ENCODE data around the gene FSTL5.
"Not testable (repeated sequence)": the region's sequence is repeated elsewhere in the genome, so short reads cannot be mapped to it uniquely, and the experiment has no call there.

Gene FSTL5

GRCh38 chr4:161828061-161828460 lies 335.7 kb downstream of the FSTL5 start:
- no peak for DNase-seq

DNA sequence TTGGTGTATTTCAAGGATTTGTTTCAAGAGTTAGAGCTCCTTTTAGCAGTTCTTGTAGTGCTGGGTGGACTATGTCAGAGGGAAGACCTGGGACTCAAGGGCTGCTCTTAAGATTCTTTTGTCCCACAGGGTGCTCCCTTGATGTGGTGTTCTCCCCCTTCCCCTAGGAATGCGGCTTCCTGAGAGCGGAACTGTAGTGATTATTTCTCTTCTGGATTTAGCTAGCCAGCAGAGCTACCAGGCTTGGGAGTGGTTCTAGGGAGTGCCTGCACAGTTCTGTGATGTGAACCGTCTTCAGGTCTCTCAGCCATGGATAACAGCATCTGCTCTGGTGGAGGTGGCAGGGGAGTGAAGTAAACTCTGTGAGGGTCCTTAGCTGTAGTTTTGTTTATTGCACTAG lies 336.8 kb downstream of the FSTL5 start:
- no peak for DNase-seq

- DNase-seq = no peak
Measured at GRCh38 chr4:161823450-161823849, 340.4 kb downstream of the FSTL5 start.

DNA sequence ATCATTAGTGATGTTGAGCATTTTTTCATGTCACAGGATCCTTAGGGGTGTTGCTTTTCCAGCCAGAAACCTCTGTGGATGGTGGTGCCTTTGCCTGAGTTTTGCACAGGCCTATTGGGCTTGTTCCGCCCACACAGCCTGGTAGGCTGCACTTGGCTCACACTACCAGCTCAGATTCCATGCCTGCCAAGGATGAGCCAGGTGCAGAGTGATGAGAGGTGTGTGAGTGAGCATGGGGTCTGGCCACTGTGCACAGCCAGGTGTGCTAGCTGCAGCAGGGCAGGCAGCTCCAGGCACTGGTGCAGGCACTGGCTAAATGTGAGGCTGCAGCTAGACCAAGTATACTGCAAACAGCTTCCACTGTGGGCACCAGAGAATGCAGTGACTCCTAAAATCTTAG lies 341.6 kb downstream of the FSTL5 start:
- no peak for DNase-seq

DNA sequence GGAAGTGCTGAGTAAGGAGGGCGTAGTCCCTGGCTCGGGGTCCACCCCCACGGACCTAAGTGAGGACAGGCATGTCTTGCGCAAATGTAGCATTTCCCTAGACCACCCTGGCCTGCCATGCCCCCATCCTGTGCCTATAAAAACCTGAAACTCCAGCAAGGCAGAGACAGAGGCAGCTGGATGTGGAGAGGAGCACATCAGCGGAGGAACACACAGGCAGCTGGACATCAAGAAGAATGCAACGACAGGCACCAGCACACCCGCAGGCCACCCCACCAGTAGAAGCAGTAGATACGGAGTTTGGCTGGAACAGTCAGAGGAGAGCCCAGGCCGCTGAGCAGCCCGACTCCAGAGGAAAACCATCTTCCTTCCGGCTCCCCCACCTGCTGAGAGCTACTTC lies 345.9 kb downstream of the FSTL5 start:
- DNase-seq = no peak

- DNase-seq = no peak
Measured at GRCh38 chr4:161816958-161817357, 346.8 kb downstream of the FSTL5 start.

DNA sequence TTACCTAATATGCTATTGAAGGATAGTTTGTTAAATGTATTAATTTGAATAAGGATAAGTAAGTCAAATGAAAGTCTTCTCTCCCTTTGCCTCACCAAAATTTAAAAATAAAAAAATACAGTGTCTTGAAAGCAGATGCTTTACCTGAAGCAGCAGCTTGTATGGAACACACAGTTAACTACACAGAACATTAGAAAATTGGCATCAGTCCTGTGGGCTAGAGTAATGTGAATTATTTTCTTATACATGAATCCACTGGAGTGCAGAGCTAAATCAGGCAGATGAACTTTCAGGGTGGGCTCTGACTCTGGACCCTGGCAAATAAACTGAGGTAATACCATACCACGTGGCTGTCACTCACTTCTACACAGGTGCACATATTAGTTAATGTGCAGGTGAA lies 348.0 kb downstream of the FSTL5 start:
- DNase-seq = no peak

DNA sequence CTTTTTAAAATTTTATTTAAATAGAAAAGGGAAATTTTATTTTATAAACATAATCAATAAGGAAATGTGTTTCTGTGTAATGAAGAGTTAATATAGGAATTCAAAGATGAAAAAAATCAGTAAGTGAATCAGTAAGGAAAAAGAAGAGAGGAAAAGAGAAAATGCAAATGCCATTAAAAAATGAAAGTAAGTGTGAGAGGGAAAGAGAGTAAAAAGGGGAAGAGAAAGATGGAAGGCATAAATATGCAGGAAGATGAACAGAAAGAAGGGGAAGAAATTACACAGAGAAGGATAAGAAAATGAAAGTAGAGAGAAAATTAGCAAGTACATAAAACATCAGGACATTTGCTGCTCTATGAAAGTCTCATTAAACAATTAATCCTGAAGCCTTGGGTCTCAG lies 349.9 kb downstream of the FSTL5 start:
- no peak for DNase-seq

DNA sequence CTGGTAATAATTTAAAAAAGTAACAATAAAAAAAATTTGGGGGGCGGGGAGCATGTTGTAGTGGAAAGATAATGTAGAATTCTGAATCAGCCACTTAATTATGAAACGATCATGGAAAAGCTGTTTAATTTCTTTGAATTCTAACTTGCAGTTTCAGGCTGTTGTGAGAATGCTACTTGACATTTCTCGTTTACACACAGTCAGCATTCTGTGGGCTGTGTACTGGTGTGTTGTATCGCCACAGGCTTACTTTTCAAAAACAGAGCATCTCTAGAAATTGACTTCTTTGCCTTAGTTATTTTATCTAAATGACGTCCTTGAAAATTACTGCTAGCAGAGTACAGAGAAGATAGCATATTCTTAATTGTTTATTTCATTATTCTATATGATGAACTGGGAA lies 350.4 kb downstream of the FSTL5 start:
- DNase-seq = no peak

DNA sequence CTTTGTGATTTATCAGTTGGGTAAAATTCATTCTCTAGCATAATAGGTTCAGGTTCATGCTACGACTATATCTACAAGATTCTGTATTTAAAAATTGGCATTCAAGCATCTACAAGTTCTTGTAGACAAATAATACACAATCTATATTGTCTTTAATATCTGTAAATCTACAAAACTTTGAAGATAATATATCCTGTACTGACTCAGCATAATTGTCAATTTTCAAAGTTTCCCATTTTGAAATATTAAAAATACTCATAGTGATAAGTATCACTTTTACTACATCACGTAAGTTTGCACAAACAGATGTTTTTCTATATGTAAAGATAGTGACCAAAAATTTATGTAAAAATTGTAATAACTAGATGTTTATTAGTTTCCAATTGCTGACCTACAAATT lies 360.6 kb downstream of the FSTL5 start:
- DNase-seq = no peak

- DNase-seq = no peak
Measured at GRCh38 chr4:161799710-161800109, 364.1 kb downstream of the FSTL5 start.

GRCh38 chr4:161792991-161793390 lies 370.8 kb downstream of the FSTL5 start:
- no peak for DNase-seq

- no peak for DNase-seq
Measured at GRCh38 chr4:161791796-161792556, 371.8 kb downstream of the FSTL5 start.

DNA sequence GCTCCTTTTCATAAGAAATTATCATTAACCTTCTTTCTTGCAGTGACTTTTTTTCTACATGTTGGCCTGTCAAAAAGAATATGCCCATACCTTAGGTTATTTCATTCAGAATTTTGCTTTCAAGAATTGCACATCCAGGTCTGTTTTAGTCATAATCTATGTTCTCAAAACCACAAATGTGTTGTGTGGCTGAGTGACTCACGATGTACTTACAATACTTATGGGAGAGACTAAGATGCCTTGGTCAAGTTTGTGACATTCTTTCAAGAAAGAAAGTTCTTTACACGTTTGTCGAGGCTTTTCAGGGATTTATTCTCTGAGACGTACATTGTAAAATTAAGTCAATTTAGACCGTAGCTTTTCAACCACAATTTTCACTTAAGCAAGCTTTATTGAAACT lies 396.7 kb downstream of the FSTL5 start:
- no peak for DNase-seq

- DNase-seq = no peak
Measured at GRCh38 chr4:161762796-161763195, 401.0 kb downstream of the FSTL5 start.

- no peak for DNase-seq
Measured at GRCh38 chr4:161760008-161760407, 403.8 kb downstream of the FSTL5 start.

DNA sequence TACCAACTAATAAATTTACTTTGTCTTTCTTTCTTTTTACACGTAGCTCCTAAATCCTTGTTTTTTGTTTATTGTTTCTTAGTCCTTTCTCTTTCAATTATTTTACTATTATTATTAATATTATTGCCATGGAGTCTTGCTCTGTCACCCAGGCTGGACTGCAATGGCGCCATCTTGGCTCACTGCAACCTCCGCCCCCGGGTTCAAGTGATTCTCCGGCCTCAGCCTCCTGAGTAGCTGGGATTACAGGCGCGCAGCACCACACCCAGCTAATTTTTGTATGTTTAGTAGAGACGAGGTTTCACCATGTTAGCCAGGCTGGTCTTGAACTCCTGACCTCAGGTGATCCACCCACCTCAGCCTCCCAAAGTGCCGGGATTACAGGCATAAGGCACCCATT lies 405.4 kb downstream of the FSTL5 start:
- DNase-seq = not testable (repeated sequence)

- no peak for DNase-seq
Measured at GRCh38 chr4:161728929-161729328, 434.9 kb downstream of the FSTL5 start.

DNA sequence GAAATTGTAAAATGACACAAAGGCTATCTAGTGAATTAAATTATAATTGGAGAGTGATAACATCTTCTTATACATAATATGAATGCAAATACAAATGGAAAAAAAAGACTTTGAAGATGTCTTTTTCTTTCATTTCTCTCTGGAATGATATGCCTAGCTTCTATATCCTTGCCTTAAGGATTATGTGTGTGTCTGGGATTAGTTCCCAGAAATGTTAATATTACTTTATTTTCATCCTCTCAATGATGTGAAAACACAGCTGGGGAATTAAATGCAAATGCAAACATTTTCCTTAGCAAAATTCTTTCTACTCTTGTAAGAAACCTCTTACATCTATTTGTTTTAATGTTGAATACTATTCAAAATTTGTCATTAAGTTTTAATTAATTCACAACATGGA lies 441.9 kb downstream of the FSTL5 start:
- no peak for DNase-seq

DNA sequence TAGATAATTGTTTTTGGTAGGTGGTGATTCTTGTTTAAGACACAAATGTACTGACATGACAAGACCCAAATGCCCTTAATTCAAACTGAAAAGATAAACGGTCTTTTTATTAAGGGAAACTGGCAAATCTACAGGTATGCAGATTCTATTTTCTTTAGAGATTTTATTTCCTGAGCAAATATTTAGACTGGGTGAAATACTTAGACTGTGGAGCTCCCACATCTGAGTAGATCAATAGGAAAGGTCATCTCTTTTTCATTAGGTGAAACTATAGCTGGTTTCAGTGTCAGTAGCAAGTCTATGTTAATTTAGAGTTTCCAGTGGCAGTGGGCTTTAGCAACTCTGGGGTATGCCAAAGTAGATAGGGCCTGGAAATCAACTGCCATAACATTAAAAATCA lies 446.7 kb downstream of the FSTL5 start:
- no peak for DNase-seq

- DNase-seq = no peak
Measured at GRCh38 chr4:161714931-161715330, 448.9 kb downstream of the FSTL5 start.

- DNase-seq = no peak
Measured at GRCh38 chr4:161714022-161714751, 449.6 kb downstream of the FSTL5 start.

DNA sequence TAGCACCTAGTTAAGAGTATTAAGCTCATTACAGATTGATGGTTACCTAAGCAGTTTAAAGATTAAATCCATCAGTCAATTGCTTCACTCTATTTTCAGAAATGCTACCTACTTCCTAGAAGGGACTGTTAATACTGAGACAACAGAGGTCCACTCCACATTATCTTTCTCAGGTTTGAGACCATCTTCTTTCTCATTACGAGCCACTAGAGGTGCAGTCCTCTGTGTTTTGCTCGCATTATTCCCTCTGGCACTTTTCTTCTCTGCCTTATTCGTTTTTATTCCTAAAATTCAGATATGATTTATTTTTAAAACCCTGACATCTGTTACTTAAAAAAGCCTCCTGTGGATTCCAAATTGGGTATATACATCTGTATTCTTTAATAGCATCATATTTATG lies 459.1 kb downstream of the FSTL5 start:
- no peak for DNase-seq

- no peak for DNase-seq
Measured at GRCh38 chr4:161704040-161704439, 459.8 kb downstream of the FSTL5 start.

DNA sequence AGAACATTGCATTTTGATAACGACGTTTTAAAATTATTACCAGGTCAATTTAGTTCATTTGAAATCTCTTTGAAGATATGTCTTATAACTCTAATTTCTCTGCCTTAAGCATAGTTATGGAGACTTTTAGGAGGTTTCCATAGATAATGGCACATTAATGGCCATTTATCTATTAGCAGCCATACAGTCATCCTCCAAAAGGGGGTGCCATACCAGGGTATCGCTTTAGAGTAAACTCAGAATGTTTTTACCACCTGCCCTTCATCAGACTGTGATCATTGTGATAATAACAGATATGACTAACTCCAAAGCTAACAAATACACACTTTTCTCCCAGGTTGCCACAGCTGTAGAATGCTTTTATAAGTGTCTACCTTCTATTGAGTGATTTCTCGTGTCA lies 461.5 kb downstream of the FSTL5 start:
- DNase-seq = no peak

Data from CD4-positive, alpha-beta T cell treated with Interleukin-4 for 1 hour (primary cell).